Panc1 (cell line): ENCODE data around the gene RAMAC.

ENCODE experiments used
- CTCF ChIP-seq: fragments of 450-650 bp; IDR thresholded peaks from 2 replicates; pipeline ENCODE4 v1.5.1; 2017; ENCODE audit warnings: mild to moderate bottlenecking
- POLR2AphosphoS5 ChIP-seq: IDR thresholded peaks from 2 replicates; pipeline ENCODE4 v1.6.1; 2012; ENCODE audit warnings: mild to moderate bottlenecking, low read depth, low read length, moderate library complexity
- REST ChIP-seq, 2 experiments: IDR thresholded peaks; 2 replicates each; pipeline ENCODE4 v1.6.1; 2011 to 2012; ENCODE audit warnings: low read depth in 2 of 2, control low read depth in 1 of 2, low read length in 1 of 2, mild to moderate bottlenecking in 1 of 2, moderate library complexity in 1 of 2; ENCODE audit not compliant: insufficient read depth in 1 of 2

DNA sequence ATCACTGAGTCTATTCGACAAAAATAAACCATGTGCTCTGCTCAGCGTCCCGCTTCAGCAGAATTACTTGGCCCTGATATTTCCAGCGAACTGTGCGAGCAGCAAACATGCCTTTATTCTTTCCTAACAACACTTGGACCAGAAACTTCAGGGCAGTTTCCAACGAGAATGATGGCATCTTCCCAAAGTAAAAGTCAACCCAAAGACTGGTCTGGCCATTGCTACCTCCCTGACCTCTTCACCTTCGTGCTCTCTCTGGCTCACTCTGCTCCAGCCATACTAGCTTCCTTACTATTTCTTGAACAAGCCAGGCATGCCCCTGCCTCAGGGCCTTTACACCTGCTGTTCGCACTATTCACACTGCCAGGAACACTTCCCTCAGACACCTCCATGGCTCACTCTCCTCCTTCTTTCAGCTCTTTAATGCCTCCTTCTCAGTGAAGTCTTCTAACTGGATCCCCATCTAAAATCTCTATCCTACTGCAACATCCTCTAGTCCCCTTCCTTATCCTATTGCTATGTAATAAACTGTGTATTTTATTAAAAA, 39.8 kb upstream of the RAMAC start:
- TF ChIP-seq CTCF, result no peak
- no peak for TF ChIP-seq REST (IDR thresholded peaks at IDR 0.05; ENCODE audit: insufficient read depth in 1 of 2, low read depth in 2 of 2, low read length in 1 of 2)
- no peak for TF ChIP-seq POLR2AphosphoS5
